A673 (cell line): ENCODE measurements around the gene SLCO2A1.

ENCODE experiments used
- EZH2 ChIP-seq: fragments of 200-600 bp; sonication (generic); IDR thresholded peaks from 2 replicates; pipeline ENCODE4 v1.6.1; 2017; ENCODE audit warnings: borderline replicate concordance, low read depth, mild to moderate bottlenecking, mixed read lengths, antibody characterized with exemption, low read length; ENCODE audit not compliant: poor library complexity, severe bottlenecking
- TF ChIP-seq, protein P1 (sequence below): fragments of 300-800, 200-600 bp; sonication (generic); conservative IDR thresholded peaks from 2 replicates; pipeline ENCODE4 v1.5.1; 2017; ENCODE audit warnings: low read depth, mild to moderate bottlenecking, antibody characterized with exemption, low read length, moderate library complexity, mixed read lengths

DNA sequence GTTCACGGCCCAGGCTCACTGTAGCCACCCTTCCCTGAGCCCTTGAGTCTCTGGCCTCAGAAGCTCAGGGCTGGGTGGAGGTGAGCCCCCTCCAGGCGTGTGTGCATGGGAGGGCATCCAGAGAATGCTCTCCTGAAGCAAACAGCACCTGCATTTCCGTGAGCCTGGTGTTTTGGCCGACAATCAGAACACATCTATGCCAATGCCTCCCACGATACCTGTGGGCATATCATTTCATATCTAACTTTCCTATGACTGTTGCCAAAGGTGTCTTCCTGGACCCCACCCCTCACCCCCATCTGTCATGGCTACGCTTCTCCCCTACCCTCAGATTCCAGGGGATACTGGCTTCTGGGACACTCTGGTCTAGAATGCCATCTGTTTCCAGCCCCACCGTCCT, 80.7 kb downstream of the SLCO2A1 start:
- TF ChIP-seq, protein P1, sequence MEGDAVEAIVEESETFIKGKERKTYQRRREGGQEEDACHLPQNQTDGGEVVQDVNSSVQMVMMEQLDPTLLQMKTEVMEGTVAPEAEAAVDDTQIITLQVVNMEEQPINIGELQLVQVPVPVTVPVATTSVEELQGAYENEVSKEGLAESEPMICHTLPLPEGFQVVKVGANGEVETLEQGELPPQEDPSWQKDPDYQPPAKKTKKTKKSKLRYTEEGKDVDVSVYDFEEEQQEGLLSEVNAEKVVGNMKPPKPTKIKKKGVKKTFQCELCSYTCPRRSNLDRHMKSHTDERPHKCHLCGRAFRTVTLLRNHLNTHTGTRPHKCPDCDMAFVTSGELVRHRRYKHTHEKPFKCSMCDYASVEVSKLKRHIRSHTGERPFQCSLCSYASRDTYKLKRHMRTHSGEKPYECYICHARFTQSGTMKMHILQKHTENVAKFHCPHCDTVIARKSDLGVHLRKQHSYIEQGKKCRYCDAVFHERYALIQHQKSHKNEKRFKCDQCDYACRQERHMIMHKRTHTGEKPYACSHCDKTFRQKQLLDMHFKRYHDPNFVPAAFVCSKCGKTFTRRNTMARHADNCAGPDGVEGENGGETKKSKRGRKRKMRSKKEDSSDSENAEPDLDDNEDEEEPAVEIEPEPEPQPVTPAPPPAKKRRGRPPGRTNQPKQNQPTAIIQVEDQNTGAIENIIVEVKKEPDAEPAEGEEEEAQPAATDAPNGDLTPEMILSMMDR = no peak
- no peak for TF ChIP-seq EZH2
